ENCODE measurements around the gene DOCK2.
"Not testable (repeated sequence)": the region's sequence is repeated elsewhere in the genome, so short reads cannot be mapped to it uniquely, and the experiment has no call there.

Gene DOCK2

GRCh38 chr5:169637549-169638121, 560 bp downstream of the DOCK2 start:
- no peak for DNase-seq (ENCODE audit: low read depth)

GRCh38 chr5:169641253-169641652, 4.2 kb downstream of the DOCK2 start:
- no peak for DNase-seq (ENCODE audit: low read depth)

- DNase-seq (ENCODE audit: low read depth): no peak
Measured at GRCh38 chr5:169646856-169647255, 9.8 kb downstream of the DOCK2 start.

GRCh38 chr5:169647566-169647965, 10.5 kb downstream of the DOCK2 start:
- DNase-seq (ENCODE audit: low read depth): no peak

GRCh38 chr5:169648725-169649310, 11.7 kb downstream of the DOCK2 start:
- DNase-seq (ENCODE audit: low read depth): no peak

- DNase-seq (ENCODE audit: low read depth): no peak
Measured at GRCh38 chr5:169649486-169649885, 12.4 kb downstream of the DOCK2 start.

GRCh38 chr5:169650701-169651331, 13.7 kb downstream of the DOCK2 start:
- DNase-seq (ENCODE audit: low read depth): no peak

GRCh38 chr5:169651526-169651925, 14.5 kb downstream of the DOCK2 start:
- DNase-seq (ENCODE audit: low read depth): no peak

GRCh38 chr5:169652057-169652456, 15.0 kb downstream of the DOCK2 start:
- DNase-seq (ENCODE audit: low read depth): no peak

GRCh38 chr5:169653091-169653490, 16.0 kb downstream of the DOCK2 start:
- DNase-seq (ENCODE audit: low read depth): no peak

GRCh38 chr5:169655353-169655752, 18.3 kb downstream of the DOCK2 start:
- no peak for DNase-seq (ENCODE audit: low read depth)

- DNase-seq (ENCODE audit: low read depth): no peak
Measured at GRCh38 chr5:169656125-169656901, 19.2 kb downstream of the DOCK2 start.

- DNase-seq (ENCODE audit: low read depth): no peak
Measured at GRCh38 chr5:169657127-169657526, 20.1 kb downstream of the DOCK2 start.

GRCh38 chr5:169662451-169662850, 25.4 kb downstream of the DOCK2 start:
- DNase-seq (ENCODE audit: low read depth): not testable (repeated sequence)

GRCh38 chr5:169663537-169663936, 26.5 kb downstream of the DOCK2 start:
- no peak for DNase-seq (ENCODE audit: low read depth)

- DNase-seq (ENCODE audit: low read depth): no peak
Measured at GRCh38 chr5:169666365-169666764, 29.3 kb downstream of the DOCK2 start.

GRCh38 chr5:169667896-169668674, 31.0 kb downstream of the DOCK2 start:
- DNase-seq (ENCODE audit: low read depth): no peak

- DNase-seq (ENCODE audit: low read depth): no peak
Measured at GRCh38 chr5:169668732-169669131, 31.7 kb downstream of the DOCK2 start.

- DNase-seq (ENCODE audit: low read depth): no peak
Measured at GRCh38 chr5:169670769-169671525, 33.9 kb downstream of the DOCK2 start.

GRCh38 chr5:169682026-169682425, 45.0 kb downstream of the DOCK2 start:
- DNase-seq (ENCODE audit: low read depth): no peak

GRCh38 chr5:169686137-169686536, 49.1 kb downstream of the DOCK2 start:
- DNase-seq (ENCODE audit: low read depth): no peak

Data from stromal cell of bone marrow (primary cell).